WTC11 (cell line): ENCODE results near the gene SIPA1L3. TPM values are rescaled to one million over a fixed set of nuclear protein-coding genes. Genes with fewer than 3 reads are reported as not detected.
A peak's percentile ranks its signal among the peaks of the same experiment; 100 is the strongest.

ENCODE experiments used
- ATAC-seq: fragments of 200-7000 bp; cut with Tn5 transposase; 2 replicates; pipeline ENCODE4 v1.10.0; 2021; ENCODE audit warnings: mild to moderate bottlenecking, moderate library complexity
- CTCF ChIA-PET: fragments of 300-600 bp; sonication (Branson Sonifier 250); formaldehyde crosslinking; loops from one replicate; lab custom pipeline; 2021; ENCODE audit warnings: antibody characterized with exemption; lab: Charles Lee
- POLR2A ChIA-PET: fragments of 350-600 bp; sonication (Branson Sonifier 250); formaldehyde crosslinking; loops from one replicate; lab custom pipeline; 2021; ENCODE audit warnings: antibody characterized with exemption; lab: Charles Lee
- DNase-seq: peaks from one replicate; pipeline ENCODE4 v3.0.0; 2021; ENCODE audit warnings: low spot score
- H3K27ac Mint-ChIP-seq: 2 replicates; pipeline ENCODE4 v1.8.0; 2021; ENCODE audit warnings: mixed read lengths
- H3K27me3 Mint-ChIP-seq: 2 replicates; pipeline ENCODE4 v1.8.0; 2021; ENCODE audit warnings: low read depth, mild to moderate bottlenecking, moderate library complexity, mixed read lengths
- H3K36me3 Mint-ChIP-seq: 2 replicates; pipeline ENCODE4 v1.8.0; 2021; ENCODE audit warnings: mixed read lengths
- H3K4me1 Mint-ChIP-seq: 2 replicates; pipeline ENCODE4 v1.8.0; 2022; ENCODE audit warnings: mixed read lengths
- H3K4me3 Mint-ChIP-seq: 2 replicates; pipeline ENCODE4 v1.8.0; 2021; ENCODE audit warnings: mild to moderate bottlenecking, moderate library complexity, mixed read lengths
- H3K9me3 Mint-ChIP-seq: 2 replicates; pipeline ENCODE4 v1.8.0; 2021; ENCODE audit warnings: mixed read lengths
- ATF1 ChIP-seq: sonication (generic); formaldehyde crosslinking; IDR thresholded peaks from 2 replicates; pipeline ENCODE4 v1.8.1; 2023; ENCODE audit warnings: mild to moderate bottlenecking, moderate library complexity, missing genetic modification reagents
- E2F1 ChIP-seq: sonication (generic); formaldehyde crosslinking; IDR thresholded peaks from 2 replicates; pipeline ENCODE4 v1.8.0; 2022; ENCODE audit warnings: mild to moderate bottlenecking, missing genetic modification reagents
- KAT7 ChIP-seq: sonication (generic); formaldehyde crosslinking; IDR thresholded peaks from 2 replicates; pipeline ENCODE4 v1.8.1; 2023; ENCODE audit warnings: missing genetic modification reagents, mild to moderate bottlenecking, borderline replicate concordance
- NFYB ChIP-seq: sonication (generic); formaldehyde crosslinking; conservative IDR thresholded peaks from 2 replicates; pipeline ENCODE4 v1.8.0; 2022; ENCODE audit warnings: low read depth, missing genetic modification reagents
- NR1H2 ChIP-seq: sonication (generic); formaldehyde crosslinking; IDR thresholded peaks from 2 replicates; pipeline ENCODE4 v1.9.0; 2021; ENCODE audit warnings: mild to moderate bottlenecking, moderate library complexity, missing genetic modification reagents
- NR3C1 ChIP-seq: sonication (generic); formaldehyde crosslinking; conservative IDR thresholded peaks from 2 replicates; pipeline ENCODE4 v1.8.1; 2023; ENCODE audit warnings: low read depth, mild to moderate bottlenecking, missing genetic modification reagents
- PRRX2 ChIP-seq: fragments of 250-450 bp; sonication (Bioruptor Pico); IDR thresholded peaks from 2 replicates; pipeline ENCODE4 v1.8.0; 2021; ENCODE audit warnings: mild to moderate bottlenecking
- SMAD3 ChIP-seq: sonication (generic); formaldehyde crosslinking; IDR thresholded peaks from 2 replicates; pipeline ENCODE4 v1.8.0; 2022; ENCODE audit warnings: missing genetic modification reagents, mild to moderate bottlenecking, borderline replicate concordance
- SOX15 ChIP-seq: fragments of 250-450 bp; sonication (Bioruptor Pico); IDR thresholded peaks from 2 replicates; pipeline ENCODE4 v1.9.0; 2021; ENCODE audit warnings: mild to moderate bottlenecking
- TEAD1 ChIP-seq: sonication (generic); formaldehyde crosslinking; IDR thresholded peaks from 2 replicates; pipeline ENCODE4 v1.8.0; 2022; ENCODE audit warnings: mild to moderate bottlenecking, missing genetic modification reagents
- TP53 ChIP-seq: sonication (generic); formaldehyde crosslinking; IDR thresholded peaks from 2 replicates; pipeline ENCODE4 v1.8.1; 2023; ENCODE audit warnings: mild to moderate bottlenecking, missing genetic modification reagents
- ZNF121 ChIP-seq: sonication (generic); formaldehyde crosslinking; IDR thresholded peaks from 2 replicates; pipeline ENCODE4 v1.8.0; 2023; ENCODE audit warnings: missing genetic modification reagents
- ZNF317 ChIP-seq: sonication (generic); formaldehyde crosslinking; IDR thresholded peaks from 2 replicates; pipeline ENCODE4 v1.8.1; 2023; ENCODE audit warnings: low read depth, mild to moderate bottlenecking, moderate library complexity, missing genetic modification reagents, borderline replicate concordance
- ZNF423 ChIP-seq: fragments of 250-450 bp; sonication (Bioruptor Pico); IDR thresholded peaks from 2 replicates; pipeline ENCODE4 v2.1.2; 2022; ENCODE audit warnings: mild to moderate bottlenecking, moderate library complexity
- ZNF512 ChIP-seq: sonication (generic); formaldehyde crosslinking; IDR thresholded peaks from 2 replicates; pipeline ENCODE4 v1.8.1; 2022; ENCODE audit warnings: missing genetic modification reagents, borderline replicate concordance
- ZNF671 ChIP-seq: fragments of 250-450 bp; sonication (Bioruptor Pico); IDR thresholded peaks from 2 replicates; pipeline ENCODE4 v1.8.0; 2021; ENCODE audit warnings: mild to moderate bottlenecking
- total RNA-seq: library from RNA; stranded (reverse); gene quantifications from 3 replicates; pipeline ENCODE4 v1.2.3, GENCODE V29; 2021
- TF ChIP-seq, protein P1 (sequence below): fragments of 250-450 bp; sonication (Bioruptor Pico); IDR thresholded peaks from 2 replicates; pipeline ENCODE4 v1.9.0; 2021; ENCODE audit warnings: mild to moderate bottlenecking, borderline replicate concordance
- TF ChIP-seq, protein P2 (sequence below): sonication (generic); formaldehyde crosslinking; IDR thresholded peaks from 2 replicates; pipeline ENCODE4 v1.8.1; 2022; ENCODE audit warnings: low read depth, mild to moderate bottlenecking, moderate library complexity, missing genetic modification reagents, borderline replicate concordance
- TF ChIP-seq, protein P3 (sequence below): fragments of 250-450 bp; sonication (Bioruptor Pico); IDR thresholded peaks from 2 replicates; pipeline ENCODE4 v1.8.0; 2021; ENCODE audit warnings: mild to moderate bottlenecking
- TF ChIP-seq, protein P4 (sequence below): sonication (generic); formaldehyde crosslinking; IDR thresholded peaks from 2 replicates; pipeline ENCODE4 v1.8.1; 2023; ENCODE audit warnings: mild to moderate bottlenecking, missing genetic modification reagents, moderate library complexity
- TF ChIP-seq, protein P5 (sequence below): sonication (generic); formaldehyde crosslinking; IDR thresholded peaks from 2 replicates; pipeline ENCODE4 v1.8.1; 2023; ENCODE audit warnings: mild to moderate bottlenecking, missing genetic modification reagents
- TF ChIP-seq, protein P6 (sequence below): fragments of 250-450 bp; sonication (Bioruptor Pico); IDR thresholded peaks from 2 replicates; pipeline ENCODE4 v1.9.0; 2021; ENCODE audit warnings: moderate library complexity, mild to moderate bottlenecking, inconsistent platforms, borderline replicate concordance

Gene SIPA1L3
- total RNA-seq, 1 experiment from 2014 or later = 41.5 TPM

DNA sequence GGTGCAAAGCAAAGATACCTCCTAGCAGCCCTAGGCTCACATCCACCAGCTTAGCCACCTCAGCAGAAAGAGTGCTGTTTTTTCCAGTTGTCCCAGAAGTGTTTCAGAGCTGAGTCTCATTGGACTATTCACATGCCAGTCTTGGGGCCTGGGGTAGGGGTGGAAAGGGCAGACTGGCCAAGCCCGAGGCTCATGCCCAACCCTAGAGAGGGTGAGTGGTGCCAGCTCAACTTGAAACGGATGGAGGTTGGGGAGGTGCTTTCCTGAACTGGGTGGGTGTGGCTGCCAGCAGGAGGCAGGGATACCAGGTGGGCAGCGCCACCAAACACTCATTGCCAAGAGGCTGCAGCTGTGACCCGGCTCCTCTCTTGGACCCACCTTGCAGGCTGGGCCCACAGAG lies 200.1 kb downstream of the SIPA1L3 start:
- peaks cover 46% of the 10 kb centered on the region for H3K36me3 Mint-ChIP-seq
- H3K9me3 Mint-ChIP-seq = peaks cover 4% of the 10 kb centered on the region; the same call in 1 of the 2 replicates
- H3K4me3 Mint-ChIP-seq = no peak overlapping the region
- H3K27ac Mint-ChIP-seq = no peak overlapping the region
- ChIA-PET CTCF (interaction anchor here (0.9 kb wide), 1 partner anchor 12 kb away, joined by 3 read pairs; no protein-coding TSS in a partner anchor), POLR2A (no interaction called here)
- no peak for ATAC-seq
- TF ChIP-seq E2F1 (CRISPR knock-in tag) (no peak), SMAD3 (no peak), TP53 (CRISPR knock-in tag) (no peak)
- TF ChIP-seq, protein P1, sequence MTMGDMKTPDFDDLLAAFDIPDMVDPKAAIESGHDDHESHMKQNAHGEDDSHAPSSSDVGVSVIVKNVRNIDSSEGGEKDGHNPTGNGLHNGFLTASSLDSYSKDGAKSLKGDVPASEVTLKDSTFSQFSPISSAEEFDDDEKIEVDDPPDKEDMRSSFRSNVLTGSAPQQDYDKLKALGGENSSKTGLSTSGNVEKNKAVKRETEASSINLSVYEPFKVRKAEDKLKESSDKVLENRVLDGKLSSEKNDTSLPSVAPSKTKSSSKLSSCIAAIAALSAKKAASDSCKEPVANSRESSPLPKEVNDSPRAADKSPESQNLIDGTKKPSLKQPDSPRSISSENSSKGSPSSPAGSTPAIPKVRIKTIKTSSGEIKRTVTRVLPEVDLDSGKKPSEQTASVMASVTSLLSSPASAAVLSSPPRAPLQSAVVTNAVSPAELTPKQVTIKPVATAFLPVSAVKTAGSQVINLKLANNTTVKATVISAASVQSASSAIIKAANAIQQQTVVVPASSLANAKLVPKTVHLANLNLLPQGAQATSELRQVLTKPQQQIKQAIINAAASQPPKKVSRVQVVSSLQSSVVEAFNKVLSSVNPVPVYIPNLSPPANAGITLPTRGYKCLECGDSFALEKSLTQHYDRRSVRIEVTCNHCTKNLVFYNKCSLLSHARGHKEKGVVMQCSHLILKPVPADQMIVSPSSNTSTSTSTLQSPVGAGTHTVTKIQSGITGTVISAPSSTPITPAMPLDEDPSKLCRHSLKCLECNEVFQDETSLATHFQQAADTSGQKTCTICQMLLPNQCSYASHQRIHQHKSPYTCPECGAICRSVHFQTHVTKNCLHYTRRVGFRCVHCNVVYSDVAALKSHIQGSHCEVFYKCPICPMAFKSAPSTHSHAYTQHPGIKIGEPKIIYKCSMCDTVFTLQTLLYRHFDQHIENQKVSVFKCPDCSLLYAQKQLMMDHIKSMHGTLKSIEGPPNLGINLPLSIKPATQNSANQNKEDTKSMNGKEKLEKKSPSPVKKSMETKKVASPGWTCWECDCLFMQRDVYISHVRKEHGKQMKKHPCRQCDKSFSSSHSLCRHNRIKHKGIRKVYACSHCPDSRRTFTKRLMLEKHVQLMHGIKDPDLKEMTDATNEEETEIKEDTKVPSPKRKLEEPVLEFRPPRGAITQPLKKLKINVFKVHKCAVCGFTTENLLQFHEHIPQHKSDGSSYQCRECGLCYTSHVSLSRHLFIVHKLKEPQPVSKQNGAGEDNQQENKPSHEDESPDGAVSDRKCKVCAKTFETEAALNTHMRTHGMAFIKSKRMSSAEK (CRISPR knock-in tag) = no peak
- TF ChIP-seq, protein P2, sequence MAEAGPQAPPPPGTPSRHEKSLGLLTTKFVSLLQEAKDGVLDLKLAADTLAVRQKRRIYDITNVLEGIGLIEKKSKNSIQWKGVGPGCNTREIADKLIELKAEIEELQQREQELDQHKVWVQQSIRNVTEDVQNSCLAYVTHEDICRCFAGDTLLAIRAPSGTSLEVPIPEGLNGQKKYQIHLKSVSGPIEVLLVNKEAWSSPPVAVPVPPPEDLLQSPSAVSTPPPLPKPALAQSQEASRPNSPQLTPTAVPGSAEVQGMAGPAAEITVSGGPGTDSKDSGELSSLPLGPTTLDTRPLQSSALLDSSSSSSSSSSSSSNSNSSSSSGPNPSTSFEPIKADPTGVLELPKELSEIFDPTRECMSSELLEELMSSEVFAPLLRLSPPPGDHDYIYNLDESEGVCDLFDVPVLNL (CRISPR knock-in tag) = no peak
- TF ChIP-seq, all 79 proteins: peak for 0
- DNase-seq = no peak
- H3K27me3 Mint-ChIP-seq = no peaks in the 10 kb centered on the region
- H3K4me1 Mint-ChIP-seq = no peaks in the 10 kb centered on the region

- POLR2A ChIA-PET = no interaction called here
- CTCF ChIA-PET = interaction anchor here (1.3 kb wide), 1 partner anchor 209 kb away, joined by 3 read pairs; no protein-coding TSS in a partner anchor
- no peak for DNase-seq
- no peak for TF ChIP-seq ZNF423 (CRISPR knock-in tag)
- no peak for TF ChIP-seq NR3C1 (CRISPR knock-in tag)
- TF ChIP-seq SOX15 (CRISPR knock-in tag) = no peak
- TF ChIP-seq, protein P3, sequence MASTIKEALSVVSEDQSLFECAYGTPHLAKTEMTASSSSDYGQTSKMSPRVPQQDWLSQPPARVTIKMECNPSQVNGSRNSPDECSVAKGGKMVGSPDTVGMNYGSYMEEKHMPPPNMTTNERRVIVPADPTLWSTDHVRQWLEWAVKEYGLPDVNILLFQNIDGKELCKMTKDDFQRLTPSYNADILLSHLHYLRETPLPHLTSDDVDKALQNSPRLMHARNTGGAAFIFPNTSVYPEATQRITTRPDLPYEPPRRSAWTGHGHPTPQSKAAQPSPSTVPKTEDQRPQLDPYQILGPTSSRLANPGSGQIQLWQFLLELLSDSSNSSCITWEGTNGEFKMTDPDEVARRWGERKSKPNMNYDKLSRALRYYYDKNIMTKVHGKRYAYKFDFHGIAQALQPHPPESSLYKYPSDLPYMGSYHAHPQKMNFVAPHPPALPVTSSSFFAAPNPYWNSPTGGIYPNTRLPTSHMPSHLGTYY = no peak
- TF ChIP-seq TEAD1 = no peak
- no peak for TF ChIP-seq KAT7
- TF ChIP-seq ZNF317 = no peak
- TF ChIP-seq ZNF512 (CRISPR knock-in tag) = no peak
- no peak for TF ChIP-seq ZNF671
- TF ChIP-seq, protein P4, sequence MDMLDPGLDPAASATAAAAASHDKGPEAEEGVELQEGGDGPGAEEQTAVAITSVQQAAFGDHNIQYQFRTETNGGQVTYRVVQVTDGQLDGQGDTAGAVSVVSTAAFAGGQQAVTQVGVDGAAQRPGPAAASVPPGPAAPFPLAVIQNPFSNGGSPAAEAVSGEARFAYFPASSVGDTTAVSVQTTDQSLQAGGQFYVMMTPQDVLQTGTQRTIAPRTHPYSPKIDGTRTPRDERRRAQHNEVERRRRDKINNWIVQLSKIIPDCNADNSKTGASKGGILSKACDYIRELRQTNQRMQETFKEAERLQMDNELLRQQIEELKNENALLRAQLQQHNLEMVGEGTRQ (CRISPR knock-in tag) = no peak
- TF ChIP-seq ATF1 (CRISPR knock-in tag) = no peak
- TF ChIP-seq NR1H2 = no peak
- TF ChIP-seq, protein P5, sequence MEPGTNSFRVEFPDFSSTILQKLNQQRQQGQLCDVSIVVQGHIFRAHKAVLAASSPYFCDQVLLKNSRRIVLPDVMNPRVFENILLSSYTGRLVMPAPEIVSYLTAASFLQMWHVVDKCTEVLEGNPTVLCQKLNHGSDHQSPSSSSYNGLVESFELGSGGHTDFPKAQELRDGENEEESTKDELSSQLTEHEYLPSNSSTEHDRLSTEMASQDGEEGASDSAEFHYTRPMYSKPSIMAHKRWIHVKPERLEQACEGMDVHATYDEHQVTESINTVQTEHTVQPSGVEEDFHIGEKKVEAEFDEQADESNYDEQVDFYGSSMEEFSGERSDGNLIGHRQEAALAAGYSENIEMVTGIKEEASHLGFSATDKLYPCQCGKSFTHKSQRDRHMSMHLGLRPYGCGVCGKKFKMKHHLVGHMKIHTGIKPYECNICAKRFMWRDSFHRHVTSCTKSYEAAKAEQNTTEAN = no peak
- no peak for TF ChIP-seq NFYB (CRISPR knock-in tag)
- no peak for TF ChIP-seq ZNF121
- TF ChIP-seq PRRX2 = no peak
- TF ChIP-seq, protein P6, sequence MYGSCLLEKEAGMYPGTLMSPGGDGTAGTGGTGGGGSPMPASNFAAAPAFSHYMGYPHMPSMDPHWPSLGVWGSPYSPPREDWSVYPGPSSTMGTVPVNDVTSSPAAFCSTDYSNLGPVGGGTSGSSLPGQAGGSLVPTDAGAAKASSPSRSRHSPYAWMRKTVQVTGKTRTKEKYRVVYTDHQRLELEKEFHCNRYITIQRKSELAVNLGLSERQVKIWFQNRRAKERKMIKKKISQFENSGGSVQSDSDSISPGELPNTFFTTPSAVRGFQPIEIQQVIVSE (CRISPR knock-in tag) = no peak
Observed at GRCh38 chr19:38111898-38112297, 204.9 kb downstream of the SIPA1L3 start.

More at GRCh38 chr19:38111898-38112297, 204.9 kb downstream of the SIPA1L3 start:
- ATAC-seq = no peak
- Mint-ChIP-seq H3K27ac (peak overlapping the region; percentile 36; the same call in 1 of the 2 replicates), H3K9me3 (peaks cover 4% of the 10 kb centered on the region; the same call in 1 of the 2 replicates), H3K4me1 (no peaks in the 10 kb centered on the region), H3K36me3 (peaks cover 43% of the 10 kb centered on the region), H3K27me3 (no peaks in the 10 kb centered on the region), H3K4me3 (no peak overlapping the region)
